Left ventricle myocardium superior (tissue), 1 donor: ENCODE data around the gene TMEM245. TPM values are rescaled to one million over a fixed set of nuclear protein-coding genes. Genes with fewer than 3 reads are reported as not detected.

Experiments
- ATAC-seq: fragments of 200-7000 bp; cut with Tn5 transposase; one replicate; pipeline ENCODE4 v1.9.1; 2020; ENCODE audit warnings: mild to moderate bottlenecking, moderate library complexity
- DNase-seq: peaks from one replicate; pipeline ENCODE4 v3.0.0-alpha.2; 2020
- intact Hi-C: fragments of 100-400 bp; cut with micrococcal nuclease; formaldehyde crosslinking; loops from one replicate; pipeline ENCODE4 v1.11.0; 2022
- total RNA-seq: library from RNA; stranded (reverse); fragmentation: NEBNext Ultra II Directional; extraction: Animal tissue kit (Norgen Biotek cat#: 25700); gene quantifications from one replicate; pipeline ENCODE4 v1.2.1, GENCODE V29; 2021
- donor health status: DM: no; HTN: yes; CAD: no; lungs with severe emphysema.

The TMEM245 gene
- total RNA-seq, 1 donor from 2014 or later: 112 TPM

DNA sequence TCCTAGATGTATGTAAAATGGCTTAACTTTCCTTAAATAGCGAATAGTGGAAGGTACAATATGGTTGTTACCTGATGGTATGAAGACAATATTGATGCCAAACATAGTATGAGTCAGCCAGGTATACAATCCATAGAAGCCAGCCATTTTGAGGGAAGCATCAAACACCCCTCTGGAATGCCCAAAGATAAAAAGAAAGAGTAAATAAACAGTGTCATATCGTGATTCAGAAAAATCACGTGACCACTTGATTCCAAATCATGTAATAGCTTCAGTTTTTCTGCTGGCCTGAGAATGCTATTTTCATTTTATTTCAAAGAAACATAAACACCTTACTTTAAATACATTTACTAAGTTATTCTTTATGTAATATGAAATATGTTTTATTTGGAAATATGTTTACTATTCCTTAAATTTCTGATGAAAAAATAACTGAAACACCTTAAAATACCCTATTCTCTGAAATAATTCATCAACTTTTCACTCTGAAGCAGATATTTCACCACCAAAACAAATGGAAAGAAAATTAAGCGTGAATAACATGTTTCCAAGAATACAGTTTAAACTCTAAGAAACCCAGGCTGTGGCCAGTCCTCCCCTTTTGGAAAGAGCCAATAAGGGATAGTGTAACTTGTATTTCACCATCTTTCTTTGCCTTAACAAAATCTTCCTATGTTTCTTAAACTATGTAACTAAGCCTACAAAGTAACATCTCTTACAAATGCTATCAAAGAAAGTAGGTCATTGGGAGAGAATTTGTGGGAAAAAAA, 81.6 kb downstream of the TMEM245 start:
- ATAC-seq (no peak), DNase-seq (no peak)
- intact Hi-C loops: no loop called here

DNA sequence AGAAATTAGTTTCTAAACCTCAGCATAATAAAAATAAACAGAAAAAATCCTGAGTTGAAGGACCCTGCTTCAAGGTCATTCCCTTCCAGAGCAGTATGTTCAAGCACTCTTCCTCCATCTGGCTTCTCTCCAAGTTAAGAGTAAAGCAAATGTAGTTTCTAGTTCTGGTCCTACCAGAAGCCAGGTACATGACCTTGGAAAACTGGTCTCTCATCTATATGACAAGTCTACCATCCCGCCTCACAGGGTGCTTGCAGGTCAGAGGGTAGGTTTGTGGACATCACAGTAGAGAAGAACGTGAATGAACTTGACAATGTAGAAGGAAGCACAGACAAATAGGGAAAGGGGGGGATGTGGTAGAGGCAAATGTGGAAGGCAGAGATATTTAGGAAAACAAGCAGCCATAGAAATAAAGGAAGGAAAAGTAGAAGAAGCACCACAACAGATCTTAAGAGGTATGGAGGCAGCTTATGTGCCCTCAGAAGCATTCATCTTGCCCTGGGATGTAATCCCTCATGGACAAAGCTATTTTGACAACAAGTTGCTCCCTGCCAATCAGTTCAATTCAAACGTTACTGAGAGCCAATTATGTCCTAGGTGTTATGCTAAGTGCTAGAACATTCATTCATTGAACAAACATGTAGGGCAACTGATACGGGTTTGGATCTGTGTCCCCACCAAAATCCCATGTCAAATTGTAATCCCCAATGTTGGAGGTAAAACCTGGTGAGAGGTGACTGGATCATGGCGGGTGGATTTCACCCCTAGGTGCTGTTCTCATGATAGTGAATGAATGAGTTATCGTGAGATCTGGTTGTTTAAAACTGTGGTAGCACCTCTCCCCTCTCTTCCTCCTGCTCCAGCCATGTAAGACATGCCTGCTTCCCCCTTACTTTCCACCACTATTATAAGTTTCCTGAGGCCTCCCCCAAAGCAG, 82.7 kb downstream of the TMEM245 start:
- ATAC-seq: peak; percentile 61
- intact Hi-C loops: no loop called here

DNA sequence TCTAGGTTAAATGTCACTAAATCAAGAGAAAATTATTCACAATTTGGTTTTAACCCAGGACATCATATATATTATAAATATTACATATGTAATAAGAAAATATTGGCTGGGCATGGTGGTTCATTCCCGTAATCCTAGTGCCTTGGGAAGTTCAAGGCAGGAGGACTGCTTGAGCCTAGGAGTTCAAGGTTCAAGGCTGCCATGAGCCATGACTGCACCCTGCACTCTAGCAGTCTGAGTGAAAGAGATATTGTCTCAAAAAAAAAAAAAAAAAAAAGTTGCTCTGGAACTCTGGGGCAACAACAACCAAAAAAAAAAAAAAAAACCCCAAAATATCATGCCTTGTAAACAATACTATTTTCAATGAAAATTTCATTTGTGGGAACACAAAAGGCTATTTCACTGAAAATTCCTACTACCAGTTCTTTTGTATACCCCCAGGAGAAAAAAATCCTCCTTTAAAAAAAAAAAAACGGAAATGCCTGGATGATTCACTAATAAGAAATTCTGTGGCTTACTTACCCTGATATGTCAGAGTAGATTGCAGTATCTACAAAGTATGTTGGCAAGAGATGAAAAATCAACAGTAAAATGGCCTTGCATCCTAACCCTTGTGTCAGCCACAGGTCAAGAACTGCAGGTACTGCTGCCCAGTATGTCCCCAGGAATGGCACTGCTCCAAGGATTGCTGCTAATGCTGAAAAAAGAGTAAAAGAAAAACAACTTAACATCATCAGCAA, 83.9 kb downstream of the TMEM245 start:
- ATAC-seq (peak; percentile 75), DNase-seq (no peak)
- intact Hi-C loops: no loop called here

More for the DNA sequence above, 82.7 kb downstream of the TMEM245 start:
- no peak for DNase-seq

DNA sequence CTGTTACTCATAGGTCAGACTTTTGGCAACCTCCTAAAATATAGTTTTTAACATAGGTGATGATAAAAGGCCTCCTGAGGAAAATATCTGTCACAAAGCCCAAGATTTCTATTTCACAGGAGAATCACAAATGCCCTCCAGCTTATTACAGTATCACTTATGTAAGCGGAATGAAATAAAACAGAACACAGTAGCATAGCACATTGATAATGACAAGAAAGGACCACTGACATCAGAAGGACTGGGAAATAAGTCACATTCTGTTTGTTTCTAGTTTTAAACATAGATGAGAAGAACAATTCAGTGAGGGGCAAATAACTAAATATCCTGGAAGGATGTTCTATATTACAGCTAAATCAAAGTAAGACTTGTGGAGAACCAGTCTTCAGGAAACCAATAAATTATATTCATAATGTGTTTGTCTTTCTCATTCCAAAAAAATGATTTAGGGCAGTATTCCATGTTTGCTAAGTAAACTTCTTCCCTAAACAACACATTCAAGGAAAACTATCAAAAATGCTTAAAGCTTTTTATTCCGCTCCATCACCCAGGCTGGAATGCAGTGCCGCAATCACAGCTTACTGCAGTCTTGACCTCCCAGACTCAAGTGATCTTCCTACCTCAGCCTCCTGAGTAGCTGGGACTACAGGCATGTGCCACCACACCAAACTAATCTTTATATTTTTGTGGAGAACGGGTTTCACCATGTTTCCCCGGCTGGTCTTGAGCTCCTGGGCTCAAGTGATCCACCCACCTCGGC, 85.6 kb downstream of the TMEM245 start:
- DNase-seq (no peak), ATAC-seq (no peak)
- intact Hi-C loops: no loop called here

DNA sequence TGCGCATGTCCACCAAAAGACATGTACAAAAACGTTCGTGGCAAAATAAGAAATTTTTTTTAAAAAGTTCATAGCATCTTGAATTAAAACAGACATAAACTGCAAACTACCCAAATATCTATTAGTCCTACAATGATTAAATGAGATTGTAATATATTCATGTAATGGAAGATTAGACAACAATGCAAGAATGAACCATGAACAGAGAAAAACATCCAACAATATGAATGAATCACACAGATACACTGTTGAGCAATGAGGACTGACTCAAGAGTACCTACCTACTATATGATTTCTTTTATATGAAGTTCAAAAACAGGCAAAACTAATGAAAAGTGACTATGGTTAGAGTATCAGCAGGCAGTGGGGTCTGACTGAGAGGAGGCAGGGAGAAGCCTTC, 88.5 kb downstream of the TMEM245 start:
- intact Hi-C loops: no loop called here
- DNase-seq (no peak), ATAC-seq (no peak)

DNA sequence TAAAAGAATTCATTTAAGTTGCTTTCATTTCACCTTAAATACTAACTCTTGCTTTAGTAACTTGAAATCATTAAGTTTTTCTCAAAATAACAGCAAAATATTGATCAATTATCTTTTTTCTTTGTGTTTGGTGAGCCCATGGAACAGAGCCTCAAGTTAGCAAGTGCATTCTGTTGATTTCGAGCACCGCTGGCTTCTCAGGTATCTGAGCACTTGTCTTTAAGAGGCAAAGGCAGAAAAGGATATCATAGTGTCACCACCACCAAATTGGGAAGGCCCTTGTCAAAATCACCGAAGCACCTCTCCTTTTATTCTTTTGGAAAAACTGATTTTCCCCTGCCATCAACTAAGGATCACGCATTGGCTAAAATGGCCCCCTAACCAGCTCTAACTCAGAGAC, 89.3 kb downstream of the TMEM245 start:
- ATAC-seq (no peak), DNase-seq (no peak)
- intact Hi-C loops: no loop called here

DNA sequence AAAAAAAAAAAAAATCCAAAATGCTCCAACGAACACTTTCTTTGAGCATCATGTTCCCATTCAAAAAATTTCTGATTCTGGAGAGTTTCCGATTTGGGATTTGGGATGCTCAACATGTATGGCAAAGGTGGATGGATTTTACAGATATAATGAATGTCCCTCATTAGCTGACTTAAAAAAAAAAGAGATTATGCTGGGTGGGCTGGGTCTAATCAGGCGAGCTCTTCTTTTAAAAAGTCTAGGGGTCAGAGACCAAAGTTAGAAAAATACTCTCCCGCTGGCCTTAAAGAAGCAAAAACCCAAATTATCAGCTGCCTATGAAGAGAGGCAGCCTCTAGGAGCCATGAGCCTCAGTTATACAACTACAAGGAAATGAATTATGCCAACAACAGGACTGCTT, 91.3 kb downstream of the TMEM245 start:
- no peak for ATAC-seq
- intact Hi-C loops: no loop called here
- DNase-seq: no peak

DNA sequence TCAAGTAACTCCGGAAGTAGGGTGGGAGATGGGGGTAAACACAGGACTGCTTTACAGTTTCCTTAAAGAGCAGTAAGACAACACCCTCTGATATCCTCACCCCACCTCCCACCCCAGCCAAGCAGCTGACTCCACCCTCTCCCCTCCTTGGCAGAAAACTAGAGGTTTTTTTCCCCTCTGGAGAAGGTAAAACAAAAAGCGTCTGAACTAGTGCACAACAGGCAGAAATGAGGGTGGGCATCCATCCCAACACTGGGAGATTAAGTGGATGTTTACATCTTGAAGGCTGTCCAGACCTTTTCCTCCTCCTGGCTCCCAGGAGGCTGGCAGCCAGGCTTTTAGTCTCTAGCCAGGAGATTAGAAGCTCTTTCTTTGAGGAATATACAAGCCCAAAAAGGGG, 92.6 kb downstream of the TMEM245 start:
- intact Hi-C loops: no loop called here
- DNase-seq (no peak), ATAC-seq (peak; percentile 33)

DNA sequence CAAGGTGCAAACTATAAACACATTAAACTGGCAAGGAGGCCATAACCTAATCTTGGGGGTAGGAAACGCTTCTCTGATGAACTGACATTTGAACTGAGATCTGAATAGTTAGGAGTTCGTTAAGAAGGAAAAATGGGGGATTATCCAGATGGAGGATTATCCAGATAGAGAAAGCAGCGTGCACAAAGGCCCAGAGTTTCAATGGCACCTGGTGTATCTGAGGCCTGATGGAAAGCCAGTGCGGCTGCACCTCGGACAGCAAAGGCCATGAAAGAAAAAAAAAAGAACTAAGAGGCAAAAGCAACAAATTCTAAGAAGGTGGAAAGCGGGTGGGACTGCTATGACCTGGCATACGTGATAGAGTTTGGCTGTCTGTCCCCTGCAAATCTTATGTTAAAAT, 93.4 kb downstream of the TMEM245 start:
- ATAC-seq (no peak), DNase-seq (no peak)
- intact Hi-C loops: no loop called here

DNA sequence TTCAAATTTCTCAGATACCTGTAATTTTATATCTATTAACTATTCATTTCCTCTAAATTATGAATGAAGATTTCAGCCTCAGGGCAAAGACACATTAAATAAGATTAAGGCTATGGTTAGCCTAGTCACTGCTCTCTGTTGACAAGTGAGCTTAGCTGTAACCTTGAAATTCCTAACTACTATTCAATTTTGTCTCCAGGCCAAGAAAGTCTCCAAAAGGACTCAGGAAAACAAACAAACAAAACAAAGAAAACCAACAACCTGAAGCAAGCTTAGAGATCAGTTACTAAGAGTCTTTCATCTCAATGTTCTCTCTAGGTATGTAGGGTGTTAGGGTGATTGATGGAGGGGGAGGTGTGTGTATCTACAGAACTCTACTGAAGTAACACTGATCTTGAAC, 96.9 kb downstream of the TMEM245 start:
- intact Hi-C loops: no loop called here
- DNase-seq (no peak), ATAC-seq (peak; percentile 23)

DNA sequence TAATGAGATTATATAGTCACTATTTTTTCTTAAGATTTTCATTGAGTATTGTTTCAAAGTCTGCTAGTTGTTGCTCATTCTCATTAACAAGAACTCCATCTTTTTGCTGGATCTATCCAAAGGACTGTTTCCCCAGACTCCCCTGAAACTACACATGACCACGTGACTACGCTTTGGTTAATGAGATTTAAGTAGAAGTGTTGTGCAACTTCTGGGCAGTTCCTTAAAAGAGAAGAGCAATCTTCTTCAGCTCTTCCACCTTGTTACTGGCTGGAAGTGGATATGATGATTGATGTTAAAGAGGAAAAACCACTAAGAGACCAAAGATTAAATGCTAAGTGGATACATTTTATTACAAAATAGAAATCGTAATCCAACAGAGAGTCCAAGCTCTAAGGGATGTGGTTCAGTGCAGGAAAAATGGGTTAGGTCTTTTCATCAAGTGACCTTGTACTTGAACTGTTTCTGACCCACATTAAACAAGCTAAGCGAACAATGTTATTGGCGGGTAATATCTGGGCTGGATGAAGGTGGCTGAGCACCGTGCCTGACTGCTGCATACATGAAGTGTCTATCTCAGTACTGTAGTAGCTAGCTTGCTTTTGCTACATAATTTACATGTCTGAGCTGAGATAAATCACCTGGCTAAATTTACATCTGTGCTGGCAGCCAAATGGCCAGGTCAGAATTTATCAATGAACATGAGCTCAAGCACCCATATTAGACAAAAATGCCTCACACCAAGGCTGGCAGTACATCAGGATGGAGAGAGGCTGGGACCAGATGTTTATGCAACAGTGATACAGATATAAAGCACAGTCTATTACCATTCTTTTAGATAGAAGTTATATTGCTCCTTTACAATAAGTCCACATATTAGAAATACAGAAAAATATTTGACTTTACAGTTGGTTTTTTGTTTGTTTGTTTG, 98.9 kb downstream of the TMEM245 start:
- DNase-seq (no peak), ATAC-seq (peak; percentile 60)
- intact Hi-C loops: no loop called here

DNA sequence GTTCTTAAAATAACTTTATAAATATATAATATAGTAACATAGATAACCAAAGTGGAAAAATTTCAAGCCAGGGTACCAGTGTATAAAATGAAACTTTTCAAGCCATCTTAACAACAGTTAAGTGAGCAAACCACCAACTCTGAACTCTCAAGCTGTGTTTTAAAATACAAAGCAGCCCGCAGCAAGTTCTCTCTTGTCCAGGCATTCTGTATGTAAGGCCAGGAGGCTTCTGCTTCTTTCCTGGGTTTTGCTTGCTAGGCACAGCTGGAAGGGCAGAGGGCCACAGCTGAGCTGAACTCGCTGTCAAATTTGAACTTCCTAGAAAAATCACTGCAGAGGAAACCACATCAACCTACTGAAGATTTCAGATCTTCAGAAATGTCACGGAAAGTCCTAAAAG, 99.6 kb downstream of the TMEM245 start:
- intact Hi-C loops: no loop called here
- ATAC-seq (no peak), DNase-seq (no peak)

DNA sequence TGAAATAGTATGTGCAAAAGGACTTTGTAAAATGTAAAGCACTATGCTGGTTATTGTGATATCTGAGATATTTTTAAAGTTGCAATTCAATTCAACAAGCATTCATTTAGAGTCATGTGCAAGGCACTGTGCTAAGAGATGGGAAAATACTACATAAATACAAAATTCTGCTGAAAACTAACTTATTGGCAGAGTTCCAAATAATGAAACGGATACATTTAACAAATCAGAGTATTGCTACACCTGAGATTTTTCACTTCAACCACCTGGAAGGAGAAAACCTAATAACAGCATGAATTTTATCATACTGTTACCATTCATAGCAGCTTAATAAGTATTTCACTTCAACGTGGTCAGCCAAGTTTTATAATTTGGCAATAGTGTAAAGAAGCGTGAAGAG, 100.3 kb downstream of the TMEM245 start:
- intact Hi-C loops: no loop called here
- DNase-seq (no peak), ATAC-seq (no peak)

DNA sequence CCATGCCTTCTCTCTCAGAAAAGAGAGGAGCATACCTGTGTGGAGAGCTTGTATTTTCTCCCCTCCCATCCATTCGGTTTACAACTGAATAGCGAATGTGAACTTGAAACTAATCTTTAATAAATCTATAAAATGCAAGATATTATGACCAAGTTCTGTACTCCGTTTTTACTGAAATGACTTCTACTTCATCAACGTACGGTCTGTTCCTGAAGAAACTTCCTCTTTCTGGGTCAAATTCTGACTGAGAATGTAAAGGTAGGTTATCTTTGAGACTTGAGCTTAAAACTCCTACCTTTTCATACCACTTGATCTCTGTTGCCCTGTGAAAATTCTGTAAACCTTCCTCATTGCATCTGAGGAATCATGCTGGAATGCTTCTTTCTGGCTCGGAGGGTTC, 102.3 kb downstream of the TMEM245 start:
- intact Hi-C loops: no loop called here
- ATAC-seq: no peak
- DNase-seq: no peak

DNA sequence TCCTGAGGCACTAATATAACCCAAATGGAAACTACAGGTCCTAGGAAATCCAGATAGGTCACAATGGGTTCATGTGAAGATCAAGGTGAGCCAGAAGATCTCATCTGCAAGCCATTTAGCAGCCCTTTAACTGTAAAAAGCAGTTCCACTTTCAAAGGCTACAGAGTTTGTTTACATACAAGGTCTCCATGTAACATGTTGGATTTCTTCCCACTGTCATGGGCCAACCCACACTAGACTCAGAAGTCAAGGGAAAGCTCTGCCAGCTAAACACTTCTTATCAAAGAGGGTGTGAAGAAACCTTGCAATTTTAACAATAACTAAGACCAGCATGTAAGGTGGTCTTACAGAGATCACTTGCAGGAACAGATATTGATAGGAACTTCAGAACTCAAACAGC, 102.7 kb downstream of the TMEM245 start:
- ATAC-seq (no peak), DNase-seq (no peak)
- intact Hi-C loops: no loop called here

DNA sequence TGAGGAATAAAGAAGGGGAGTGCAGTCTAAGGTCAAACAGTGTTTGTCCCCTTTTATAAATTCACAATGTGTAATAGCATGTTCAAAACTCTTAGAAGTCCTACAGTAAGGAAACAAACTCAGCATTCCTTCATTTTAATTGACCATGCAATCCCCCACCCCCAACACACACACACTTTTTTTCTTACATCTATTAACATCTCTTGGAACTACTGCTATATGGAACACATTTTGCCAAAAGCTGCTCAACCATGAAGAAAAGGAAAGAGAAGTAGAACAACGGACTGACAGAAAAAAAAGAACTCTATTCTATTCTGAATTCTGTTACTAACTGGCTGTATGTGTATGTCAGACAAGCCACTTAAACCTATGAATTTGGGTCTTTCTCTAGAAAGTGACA, 103.6 kb downstream of the TMEM245 start:
- DNase-seq (no peak), ATAC-seq (no peak)
- intact Hi-C loops: no loop called here

DNA sequence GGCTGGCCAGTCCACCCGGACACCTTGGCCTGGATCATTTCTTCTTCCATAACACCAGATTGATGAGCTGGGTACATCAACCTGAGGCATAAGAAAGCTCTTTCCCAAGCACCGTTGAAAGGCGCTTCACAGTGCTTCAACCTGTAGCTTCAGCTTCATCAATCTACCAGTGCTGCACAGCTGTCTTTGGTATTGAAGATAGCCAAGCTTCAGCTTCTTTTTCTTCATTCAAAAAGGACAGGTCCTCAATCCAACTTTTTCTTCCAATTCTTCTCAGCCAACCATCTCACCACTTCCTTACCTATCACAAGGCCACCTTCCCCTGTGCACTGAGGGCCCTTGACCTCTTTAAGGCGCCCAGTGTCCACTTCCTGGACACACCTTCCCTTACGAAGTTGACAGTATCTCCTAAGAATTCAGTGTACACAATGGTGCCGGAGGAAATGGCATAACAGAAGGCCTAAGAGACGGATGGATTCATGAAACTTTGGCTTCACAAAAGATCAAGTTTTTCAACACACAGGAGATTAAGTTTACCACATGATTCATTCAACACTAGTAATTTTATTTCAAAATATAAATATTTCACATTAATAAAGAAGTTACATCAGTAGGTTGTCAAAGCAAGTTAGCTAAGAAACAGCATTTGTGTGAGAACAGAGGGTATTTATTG, 105.0 kb downstream of the TMEM245 start:
- ATAC-seq (no peak), DNase-seq (no peak)
- intact Hi-C loops: no loop called here
